ENCODE results near the gene DENND2C. TPM values are rescaled to one million over a fixed set of nuclear protein-coding genes. Genes with fewer than 3 reads are reported as not detected.

Gene DENND2C
- total and polyA plus RNA-seq, 5 donors from 2014 or later, result 0.11 to 2.2 (median 0.51) TPM; not detected in 1

DNA sequence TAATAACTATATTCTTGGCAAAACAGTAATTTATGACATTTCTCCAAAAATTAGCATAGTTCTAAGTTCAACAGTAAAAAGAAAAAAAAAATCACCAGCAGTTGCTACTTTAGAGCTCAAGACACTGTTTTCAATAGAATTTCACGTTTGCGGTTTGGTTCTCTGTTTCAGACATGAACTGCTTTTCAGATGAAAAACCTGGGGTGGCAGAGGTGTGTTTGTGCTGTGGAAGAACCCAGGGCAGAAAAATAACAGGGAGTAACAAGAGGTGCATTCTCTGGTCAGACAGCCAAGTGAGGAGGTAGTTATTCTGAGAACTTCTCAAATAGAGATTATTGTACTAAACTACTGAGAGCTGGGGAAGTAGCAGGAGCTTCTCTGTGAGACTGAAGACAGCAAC is 37.8 kb upstream of the DENND2C start:
- Histone ChIP-seq H3K27me3 (ENCODE audit: control insufficient read depth, insufficient read depth, low read length) (no peaks in the 10 kb centered on the region), H3K9me3 (ENCODE audit: control insufficient read depth in 2 of 2, low read length in 2 of 2) (no peaks in the 10 kb centered on the region), H3K4me1 (ENCODE audit: control insufficient read depth, insufficient read depth, low read length, poor library complexity, severe bottlenecking) (no peaks in the 10 kb centered on the region), H3K36me3 (ENCODE audit: control insufficient read depth, insufficient read depth, low read length) (peaks cover 67% of the 10 kb centered on the region), H3K27ac (ENCODE audit: insufficient read depth, low read length, poor library complexity, severe bottlenecking) (no peak overlapping the region), H3K4me3 (ENCODE audit: low read depth, low read length) (no peak overlapping the region)
- H3K4me1 Mint-ChIP-seq, result peaks cover 0 to 8% (median 4%) of the 10 kb centered on the region in 4 donors
- ATAC-seq (ENCODE audit: low read depth in 2 of 2) (no peak), DNase-seq (no peak)
- H3K9me3 Mint-ChIP-seq, result no peaks in the 10 kb centered on the region
- H3K4me3 Mint-ChIP-seq, result no peak overlapping the region
- H3K27ac Mint-ChIP-seq, result no peak overlapping the region
- peaks cover 34% of the 10 kb centered on the region for H3K36me3 Mint-ChIP-seq
- no peaks in the 10 kb centered on the region for H3K27me3 Mint-ChIP-seq

DNA sequence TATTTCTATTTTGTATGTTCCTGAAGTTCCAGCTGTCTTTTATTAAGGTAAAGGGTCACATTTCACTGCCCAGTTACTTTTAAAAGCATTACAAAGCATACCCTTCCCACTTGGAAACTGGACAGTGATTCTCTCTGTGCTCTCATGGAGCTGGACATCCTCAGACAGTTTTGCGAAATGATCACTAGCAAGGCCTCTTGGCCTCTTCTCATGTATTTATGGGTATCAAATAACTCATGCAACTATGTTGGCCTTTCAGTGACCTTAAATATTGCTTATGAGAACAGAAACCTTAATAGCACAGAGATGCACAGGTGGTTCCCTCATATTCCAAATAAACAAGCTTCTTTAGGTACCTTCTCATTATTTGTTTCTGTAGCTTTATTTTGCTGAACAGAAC is 33.4 kb upstream of the DENND2C start:
- H3K4me3 ChIP-seq (ENCODE audit: low read depth, low read length), result no peak overlapping the region

DNA sequence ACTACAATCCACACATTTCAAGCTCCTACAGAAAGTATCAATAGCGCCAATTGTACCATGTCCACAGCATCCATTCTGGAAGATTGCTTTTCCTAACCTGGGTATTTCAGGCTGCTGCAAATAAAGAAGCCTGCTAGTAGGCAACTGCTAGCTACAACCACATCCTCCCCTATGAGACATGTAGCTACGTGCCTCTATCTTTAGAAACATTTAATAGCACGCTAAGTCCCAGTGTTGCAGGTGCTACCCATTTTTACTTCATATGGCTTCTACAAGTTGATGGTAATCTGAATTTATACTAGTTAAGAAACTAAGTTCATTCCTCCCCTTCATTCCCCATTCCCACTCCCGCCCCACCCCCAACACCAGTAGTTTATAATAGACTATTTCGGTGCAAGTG is 32.9 kb upstream of the DENND2C start:
- Histone ChIP-seq H3K4me1 (ENCODE audit: control insufficient read depth, insufficient read depth, low read length, poor library complexity, severe bottlenecking) (no peaks in the 10 kb centered on the region), H3K36me3 (ENCODE audit: control insufficient read depth, insufficient read depth, low read length) (peaks cover 27% of the 10 kb centered on the region), H3K9me3 (ENCODE audit: control insufficient read depth in 2 of 2, low read length in 2 of 2) (no peaks in the 10 kb centered on the region), H3K27me3 (ENCODE audit: control insufficient read depth, insufficient read depth, low read length) (no peaks in the 10 kb centered on the region), H3K27ac (ENCODE audit: insufficient read depth, low read length, poor library complexity, severe bottlenecking) (no peak overlapping the region), H3K4me3 (ENCODE audit: low read depth, low read length) (no peak overlapping the region)
- no peaks in the 10 kb centered on the region for H3K9me3 Mint-ChIP-seq
- H3K36me3 Mint-ChIP-seq, result peaks cover 18% of the 10 kb centered on the region
- DNase-seq (no peak), ATAC-seq (ENCODE audit: low read depth in 2 of 2) (no peak)
- peaks cover 0 to 4% (median 0%) of the 10 kb centered on the region in 4 donors for H3K4me1 Mint-ChIP-seq
- H3K27me3 Mint-ChIP-seq, result no peaks in the 10 kb centered on the region
- H3K27ac Mint-ChIP-seq, result no peak overlapping the region
- no peak overlapping the region for H3K4me3 Mint-ChIP-seq

More for the DNA sequence above, 33.4 kb upstream of the DENND2C start:
- Mint-ChIP-seq H3K36me3 (peaks cover 20% of the 10 kb centered on the region), H3K4me1 (peaks cover 0 to 4% (median 0%) of the 10 kb centered on the region in 4 donors), H3K27ac (no peak overlapping the region), H3K27me3 (no peaks in the 10 kb centered on the region), H3K4me3 (no peak overlapping the region), H3K9me3 (no peaks in the 10 kb centered on the region)
- Histone ChIP-seq H3K27ac (ENCODE audit: insufficient read depth, low read length, poor library complexity, severe bottlenecking) (no peak overlapping the region), H3K36me3 (ENCODE audit: control insufficient read depth, insufficient read depth, low read length) (peaks cover 32% of the 10 kb centered on the region), H3K27me3 (ENCODE audit: control insufficient read depth, insufficient read depth, low read length) (no peaks in the 10 kb centered on the region), H3K4me1 (ENCODE audit: control insufficient read depth, insufficient read depth, low read length, poor library complexity, severe bottlenecking) (no peaks in the 10 kb centered on the region), H3K9me3 (ENCODE audit: control insufficient read depth in 2 of 2, low read length in 2 of 2) (no peaks in the 10 kb centered on the region)
- ATAC-seq (ENCODE audit: low read depth in 2 of 2) (no peak), DNase-seq (no peak)

DNA sequence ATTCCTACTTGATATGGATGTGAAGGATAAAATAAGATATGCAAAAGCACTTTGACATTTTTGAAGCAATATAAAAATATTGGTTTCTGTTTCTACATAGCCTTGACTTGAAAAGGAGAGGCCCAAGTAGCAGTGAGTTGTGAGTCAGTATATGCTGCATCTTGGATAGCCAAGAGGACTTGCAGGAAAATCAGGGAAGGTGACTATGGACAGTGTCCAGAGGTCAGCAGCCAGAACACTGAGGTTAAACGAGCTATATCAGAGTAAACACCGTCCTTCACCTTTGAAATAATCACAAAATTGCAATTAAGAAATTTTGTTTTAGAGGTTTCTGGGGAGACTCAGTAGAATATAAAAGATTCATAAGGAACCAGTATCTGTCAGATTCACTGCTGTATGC is 32.1 kb upstream of the DENND2C start:
- H3K9me3 ChIP-seq (ENCODE audit: control insufficient read depth in 2 of 2, low read length in 2 of 2), result no peaks in the 10 kb centered on the region
- Mint-ChIP-seq H3K27me3 (peaks cover 4% of the 10 kb centered on the region), H3K27ac (no peak overlapping the region), H3K4me1 (no peaks in the 10 kb centered on the region), H3K9me3 (no peaks in the 10 kb centered on the region), H3K4me3 (no peak overlapping the region), H3K36me3 (peaks cover 10% of the 10 kb centered on the region)
- no peak overlapping the region for H3K27ac ChIP-seq (ENCODE audit: insufficient read depth, low read length, poor library complexity, severe bottlenecking)
- no peaks in the 10 kb centered on the region for H3K4me1 ChIP-seq (ENCODE audit: control insufficient read depth, insufficient read depth, low read length, poor library complexity, severe bottlenecking)
- DNase-seq, result no peak
- ATAC-seq (ENCODE audit: low read depth in 2 of 2), result no peak
- no peak overlapping the region for H3K4me3 ChIP-seq (ENCODE audit: low read depth, low read length)
- no peaks in the 10 kb centered on the region for H3K27me3 ChIP-seq (ENCODE audit: control insufficient read depth, insufficient read depth, low read length)
- peaks cover 19% of the 10 kb centered on the region for H3K36me3 ChIP-seq (ENCODE audit: control insufficient read depth, insufficient read depth, low read length)

DNA sequence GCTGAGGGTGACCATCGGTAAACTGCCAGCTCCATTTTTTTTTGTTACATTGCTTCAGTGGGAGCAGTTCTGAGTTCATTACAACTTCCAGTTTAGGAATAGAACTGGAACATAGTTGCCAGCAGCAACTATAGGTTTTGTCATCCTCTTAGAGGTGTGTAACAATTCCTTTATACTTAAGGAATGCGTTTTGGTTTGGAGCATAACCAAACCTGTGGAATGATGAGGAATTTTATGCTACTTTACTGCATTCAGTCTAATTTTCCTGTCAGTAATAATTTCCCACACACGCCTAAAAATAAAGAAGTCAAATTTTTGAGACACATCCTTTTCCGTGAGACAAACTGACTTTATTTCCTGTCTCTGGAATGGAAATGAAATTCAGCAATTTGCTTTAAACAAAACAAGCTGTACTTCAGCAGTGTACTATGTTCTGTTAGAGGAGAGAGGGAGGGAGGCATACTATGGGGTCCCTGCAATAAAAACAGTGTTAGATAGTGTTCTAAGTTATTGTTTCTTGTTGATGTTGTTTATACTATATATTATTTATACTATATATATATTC is 30.3 kb upstream of the DENND2C start:
- no peak for DNase-seq
- H3K27me3 Mint-ChIP-seq, result peaks cover 22% of the 10 kb centered on the region

DNA sequence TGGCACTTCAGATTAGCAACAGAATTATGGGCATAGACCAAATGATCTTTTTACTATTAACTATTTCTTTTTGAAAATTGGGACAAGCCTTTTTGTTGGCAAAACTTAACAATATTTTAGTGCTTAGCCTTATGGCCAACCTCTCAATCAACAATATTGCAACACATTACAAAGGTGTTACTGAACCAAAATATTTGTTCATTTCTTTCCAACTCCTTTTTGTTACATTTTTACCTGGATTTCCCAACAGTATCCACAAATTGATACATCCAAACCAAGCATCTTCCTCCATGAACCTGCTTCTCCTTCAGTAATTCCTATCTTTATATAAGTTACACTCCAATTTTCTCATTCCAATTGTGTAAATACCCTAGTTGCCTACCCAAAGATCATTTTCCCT is 27.0 kb upstream of the DENND2C start:
- Histone ChIP-seq H3K9me3 (ENCODE audit: control insufficient read depth in 2 of 2, low read length in 2 of 2) (no peaks in the 10 kb centered on the region), H3K27ac (ENCODE audit: insufficient read depth, low read length, poor library complexity, severe bottlenecking) (no peak overlapping the region), H3K27me3 (ENCODE audit: control insufficient read depth, insufficient read depth, low read length) (peaks cover 2% of the 10 kb centered on the region), H3K4me1 (ENCODE audit: control insufficient read depth, insufficient read depth, low read length, poor library complexity, severe bottlenecking) (no peaks in the 10 kb centered on the region), H3K36me3 (ENCODE audit: control insufficient read depth, insufficient read depth, low read length) (no peaks in the 10 kb centered on the region), H3K4me3 (ENCODE audit: low read depth, low read length) (no peak overlapping the region)
- no peak overlapping the region for H3K4me3 Mint-ChIP-seq
- no peaks in the 10 kb centered on the region for H3K4me1 Mint-ChIP-seq
- no peak for ATAC-seq (ENCODE audit: low read depth in 2 of 2)
- H3K27ac Mint-ChIP-seq, result no peak overlapping the region
- H3K9me3 Mint-ChIP-seq, result no peaks in the 10 kb centered on the region
- no peaks in the 10 kb centered on the region for H3K36me3 Mint-ChIP-seq
- peaks cover 23% of the 10 kb centered on the region for H3K27me3 Mint-ChIP-seq
- DNase-seq, result no peak

More for the DNA sequence above, 30.3 kb upstream of the DENND2C start:
- Histone ChIP-seq H3K36me3 (ENCODE audit: control insufficient read depth, insufficient read depth, low read length) (peaks cover 1% of the 10 kb centered on the region), H3K27ac (ENCODE audit: insufficient read depth, low read length, poor library complexity, severe bottlenecking) (no peak overlapping the region), H3K9me3 (ENCODE audit: control insufficient read depth in 2 of 2, low read length in 2 of 2) (no peaks in the 10 kb centered on the region), H3K27me3 (ENCODE audit: control insufficient read depth, insufficient read depth, low read length) (peaks cover 2% of the 10 kb centered on the region), H3K4me1 (ENCODE audit: control insufficient read depth, insufficient read depth, low read length, poor library complexity, severe bottlenecking) (no peaks in the 10 kb centered on the region), H3K4me3 (ENCODE audit: low read depth, low read length) (no peak overlapping the region)
- peaks cover under 1% of the 10 kb centered on the region for H3K36me3 Mint-ChIP-seq
- no peak overlapping the region for H3K4me3 Mint-ChIP-seq
- H3K9me3 Mint-ChIP-seq, result no peaks in the 10 kb centered on the region
- ATAC-seq (ENCODE audit: low read depth in 2 of 2), result no peak
- no peak overlapping the region for H3K27ac Mint-ChIP-seq
- no peaks in the 10 kb centered on the region for H3K4me1 Mint-ChIP-seq

DNA sequence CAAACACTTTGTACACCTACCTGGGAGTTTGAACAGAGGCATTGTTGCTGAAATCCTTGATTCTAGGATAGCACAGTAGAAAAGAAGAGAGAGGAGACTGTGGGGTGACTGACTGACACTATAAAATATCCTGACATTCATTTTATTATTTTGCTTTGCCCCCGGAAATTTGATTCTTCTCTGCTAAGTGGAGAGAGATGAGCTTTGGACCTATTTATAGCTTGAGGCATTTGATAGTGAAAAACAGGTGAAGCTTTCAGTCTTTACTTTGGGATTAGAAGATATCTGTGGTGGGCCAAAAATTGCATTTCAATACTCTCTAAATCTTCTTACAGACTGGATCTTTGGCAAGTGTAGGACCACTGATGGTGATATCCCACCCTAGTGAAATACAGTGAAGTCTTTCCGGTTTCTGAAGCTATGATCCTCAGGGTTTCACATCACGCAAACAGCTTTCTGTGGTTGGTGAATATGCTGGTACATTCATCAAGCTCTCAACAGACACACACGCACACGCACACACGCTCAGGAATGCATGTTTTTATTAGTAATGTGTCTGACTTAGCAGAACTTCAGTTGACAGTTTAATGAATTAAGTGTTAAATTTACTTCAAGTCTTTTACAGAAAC is 25.7 kb upstream of the DENND2C start, which contains the start of gene AMPD1:
Gene AMPD1 (minus strand): TSS at position 117 of the 629 bp plus-strand sequence. CDS start 75 bp downstream, at position 42.
- no peaks in the 10 kb centered on the region for H3K36me3 Mint-ChIP-seq
- no peak for ATAC-seq (ENCODE audit: low read depth in 2 of 2)

More for the DNA sequence above, 25.7 kb upstream of the DENND2C start, which contains the start of gene AMPD1:
- DNase-seq, result no peak
- Histone ChIP-seq H3K4me1 (ENCODE audit: control insufficient read depth, insufficient read depth, low read length, poor library complexity, severe bottlenecking) (no peaks in the 10 kb centered on the region), H3K4me3 (ENCODE audit: low read depth, low read length) (no peak within 1 kb of the TSS), H3K27me3 (ENCODE audit: control insufficient read depth, insufficient read depth, low read length) (peaks cover 6% of the 10 kb centered on the region), H3K36me3 (ENCODE audit: control insufficient read depth, insufficient read depth, low read length) (no peaks in the 10 kb centered on the region), H3K27ac (ENCODE audit: insufficient read depth, low read length, poor library complexity, severe bottlenecking) (no peak within 1 kb of the TSS), H3K9me3 (ENCODE audit: control insufficient read depth in 2 of 2, low read length in 2 of 2) (no peaks in the 10 kb centered on the region)
- Mint-ChIP-seq H3K9me3 (peaks cover 0 to 1% (median 0%) of the 10 kb centered on the region in 7 donors), H3K27me3 (peaks cover 23% of the 10 kb centered on the region), H3K4me3 (no peak within 1 kb of the TSS), H3K4me1 (no peaks in the 10 kb centered on the region), H3K27ac (no peak within 1 kb of the TSS)

All from CD4-positive, CD25-positive, alpha-beta regulatory T cell (primary cell).